Measurements from ENCODE around the gene MICAL3. TPM values are rescaled to one million over a fixed set of nuclear protein-coding genes. Genes with fewer than 3 reads are reported as not detected.

MICAL3 gene
- polyA plus RNA-seq, 1 of the 3 experiments (the other 2 are of a cell fraction) = 83.1 TPM

DNA sequence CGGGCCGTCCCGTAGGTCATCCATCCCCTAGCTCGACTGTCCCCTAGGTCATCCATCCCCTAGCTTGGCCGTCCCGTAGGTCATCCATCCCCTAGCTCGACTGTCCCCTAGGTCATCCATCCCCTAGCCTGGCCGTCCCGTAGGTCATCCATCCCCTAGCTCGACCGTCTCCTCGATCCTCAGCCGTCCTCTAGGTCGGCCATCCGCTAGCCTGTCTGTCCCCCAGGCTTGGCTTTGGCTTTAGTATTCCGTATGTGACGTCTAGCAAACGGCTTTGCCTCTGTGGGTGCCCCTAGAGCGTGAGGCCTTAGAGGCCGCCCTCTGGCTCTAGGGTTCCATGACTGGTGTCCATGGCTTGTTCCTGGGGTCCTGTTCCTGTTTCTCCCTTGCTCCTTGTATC is 209.5 kb downstream of the MICAL3 start (continued):
- TF ChIP-seq, protein P1, sequence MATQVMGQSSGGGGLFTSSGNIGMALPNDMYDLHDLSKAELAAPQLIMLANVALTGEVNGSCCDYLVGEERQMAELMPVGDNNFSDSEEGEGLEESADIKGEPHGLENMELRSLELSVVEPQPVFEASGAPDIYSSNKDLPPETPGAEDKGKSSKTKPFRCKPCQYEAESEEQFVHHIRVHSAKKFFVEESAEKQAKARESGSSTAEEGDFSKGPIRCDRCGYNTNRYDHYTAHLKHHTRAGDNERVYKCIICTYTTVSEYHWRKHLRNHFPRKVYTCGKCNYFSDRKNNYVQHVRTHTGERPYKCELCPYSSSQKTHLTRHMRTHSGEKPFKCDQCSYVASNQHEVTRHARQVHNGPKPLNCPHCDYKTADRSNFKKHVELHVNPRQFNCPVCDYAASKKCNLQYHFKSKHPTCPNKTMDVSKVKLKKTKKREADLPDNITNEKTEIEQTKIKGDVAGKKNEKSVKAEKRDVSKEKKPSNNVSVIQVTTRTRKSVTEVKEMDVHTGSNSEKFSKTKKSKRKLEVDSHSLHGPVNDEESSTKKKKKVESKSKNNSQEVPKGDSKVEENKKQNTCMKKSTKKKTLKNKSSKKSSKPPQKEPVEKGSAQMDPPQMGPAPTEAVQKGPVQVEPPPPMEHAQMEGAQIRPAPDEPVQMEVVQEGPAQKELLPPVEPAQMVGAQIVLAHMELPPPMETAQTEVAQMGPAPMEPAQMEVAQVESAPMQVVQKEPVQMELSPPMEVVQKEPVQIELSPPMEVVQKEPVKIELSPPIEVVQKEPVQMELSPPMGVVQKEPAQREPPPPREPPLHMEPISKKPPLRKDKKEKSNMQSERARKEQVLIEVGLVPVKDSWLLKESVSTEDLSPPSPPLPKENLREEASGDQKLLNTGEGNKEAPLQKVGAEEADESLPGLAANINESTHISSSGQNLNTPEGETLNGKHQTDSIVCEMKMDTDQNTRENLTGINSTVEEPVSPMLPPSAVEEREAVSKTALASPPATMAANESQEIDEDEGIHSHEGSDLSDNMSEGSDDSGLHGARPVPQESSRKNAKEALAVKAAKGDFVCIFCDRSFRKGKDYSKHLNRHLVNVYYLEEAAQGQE (IDR thresholded peaks at IDR 0.05; ENCODE audit: low read depth, low read length) = no peak
- TF ChIP-seq FOXM1 (IDR thresholded peaks at IDR 0.05; ENCODE audit: low read depth) (no peak), RAD21 (IDR thresholded peaks at IDR 0.05; ENCODE audit: low read length) (no peak)

DNA sequence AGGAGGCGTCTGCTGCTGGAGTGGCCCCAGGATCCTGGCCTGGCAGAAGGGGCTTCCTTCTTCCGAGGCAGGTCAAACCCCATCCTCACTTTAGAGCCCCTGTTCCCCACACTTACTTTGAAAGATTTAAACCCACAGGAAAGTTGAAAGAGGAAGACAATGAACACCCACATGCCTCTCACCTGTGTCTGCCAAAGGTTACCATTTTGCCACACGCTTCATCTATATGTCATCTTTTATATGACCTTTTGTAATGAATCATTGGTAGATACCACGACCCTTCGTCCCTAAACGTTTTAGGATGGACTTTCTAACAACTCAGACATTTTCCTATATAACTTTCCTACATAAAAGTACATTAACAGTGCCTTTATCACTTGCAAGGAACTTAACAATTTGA is 210.3 kb downstream of the MICAL3 start:
- Histone ChIP-seq H3K4me3 (ENCODE audit: low read depth in 2 of 2, low read length in 1 of 2) (no peak overlapping the region), H3F3A (replicated peaks; ENCODE audit: insufficient read depth) (no peaks in the 10 kb centered on the region), H2AFZ (ENCODE audit: low read depth) (no peak overlapping the region), H3K27me3 (ENCODE audit: insufficient read depth) (no peaks in the 10 kb centered on the region), H3K36me3 (replicated peaks in 1 of 2; ENCODE audit: control insufficient read depth in 1 of 2, insufficient read depth in 2 of 2, low read length in 1 of 2) (peaks cover 0 to 79% of the 10 kb centered on the region in 2 experiments), H3K79me2 (ENCODE audit: insufficient read depth) (no peaks in the 10 kb centered on the region), H3K9me3 (no peaks in the 10 kb centered on the region), H3K27ac (ENCODE audit: low read depth in 2 of 2, low read length in 1 of 2) (no peak overlapping the region), H3K4me1 (ENCODE audit: control insufficient read depth in 1 of 2, insufficient read depth in 2 of 2, low read depth in 1 of 2, low read length in 1 of 2) (no peaks in the 10 kb centered on the region), H4K20me1 (ENCODE audit: insufficient read depth) (no peaks in the 10 kb centered on the region), H3K9ac (no peak overlapping the region), H3K4me2 (no peak overlapping the region), H3K9me2 (no peaks in the 10 kb centered on the region)
- 94% methylated on average over 6 of the region's 6 CpGs for WGBS (ENCODE audit: low lambda C conversion rate)
- POLR2A ChIA-PET = no interaction called here
- CTCF ChIA-PET = interaction anchor here (1.1 to 1.3 kb wide), 2 partner anchors 16 to 262 kb away, joined by 4 read pairs; no protein-coding TSS in a partner anchor
- DNase-seq = no peak
- TF ChIP-seq, protein P2, sequence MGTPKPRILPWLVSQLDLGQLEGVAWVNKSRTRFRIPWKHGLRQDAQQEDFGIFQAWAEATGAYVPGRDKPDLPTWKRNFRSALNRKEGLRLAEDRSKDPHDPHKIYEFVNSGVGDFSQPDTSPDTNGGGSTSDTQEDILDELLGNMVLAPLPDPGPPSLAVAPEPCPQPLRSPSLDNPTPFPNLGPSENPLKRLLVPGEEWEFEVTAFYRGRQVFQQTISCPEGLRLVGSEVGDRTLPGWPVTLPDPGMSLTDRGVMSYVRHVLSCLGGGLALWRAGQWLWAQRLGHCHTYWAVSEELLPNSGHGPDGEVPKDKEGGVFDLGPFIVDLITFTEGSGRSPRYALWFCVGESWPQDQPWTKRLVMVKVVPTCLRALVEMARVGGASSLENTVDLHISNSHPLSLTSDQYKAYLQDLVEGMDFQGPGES (IDR thresholded peaks at IDR 0.05; ENCODE audit: low read depth, low read length) = no peak
- TF ChIP-seq SMC3 (IDR thresholded peaks at IDR 0.05; ENCODE audit: low read depth, low read length) (no peak), MXI1 (IDR thresholded peaks at IDR 0.05; ENCODE audit: low read depth, low read length) (no peak), RXRA (IDR thresholded peaks at IDR 0.05; ENCODE audit: borderline replicate concordance, low read depth) (no peak)
- TF ChIP-seq, protein P3, sequence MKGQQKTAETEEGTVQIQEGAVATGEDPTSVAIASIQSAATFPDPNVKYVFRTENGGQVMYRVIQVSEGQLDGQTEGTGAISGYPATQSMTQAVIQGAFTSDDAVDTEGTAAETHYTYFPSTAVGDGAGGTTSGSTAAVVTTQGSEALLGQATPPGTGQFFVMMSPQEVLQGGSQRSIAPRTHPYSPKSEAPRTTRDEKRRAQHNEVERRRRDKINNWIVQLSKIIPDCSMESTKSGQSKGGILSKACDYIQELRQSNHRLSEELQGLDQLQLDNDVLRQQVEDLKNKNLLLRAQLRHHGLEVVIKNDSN (IDR thresholded peaks at IDR 0.05; ENCODE audit: borderline replicate concordance, low read depth) = no peak

DNA sequence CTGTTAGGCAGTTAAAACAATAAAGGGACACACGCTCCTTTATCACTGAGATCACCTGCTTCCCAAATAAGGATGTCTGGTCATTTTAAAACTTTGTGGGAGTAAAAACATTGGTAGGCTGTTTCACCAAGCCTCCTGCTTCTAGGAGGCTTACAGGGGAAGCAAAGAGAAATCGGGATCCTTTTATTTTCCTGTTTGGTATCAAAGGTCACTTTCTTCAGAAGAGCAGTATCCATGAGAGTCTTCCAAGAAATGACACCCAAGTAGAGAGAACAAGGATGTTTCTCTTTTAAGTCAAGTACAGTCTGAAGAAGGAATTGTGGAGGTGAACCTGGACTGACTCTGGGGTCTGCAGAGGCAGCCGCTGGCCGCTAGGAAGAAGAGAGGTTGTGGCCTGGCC is 213.2 kb downstream of the MICAL3 start:
- Histone ChIP-seq H3K36me3 (replicated peaks in 1 of 2; ENCODE audit: control insufficient read depth in 1 of 2, insufficient read depth in 2 of 2, low read length in 1 of 2) (peaks cover 0 to 85% of the 10 kb centered on the region in 2 experiments), H3K79me2 (ENCODE audit: insufficient read depth) (no peaks in the 10 kb centered on the region), H4K20me1 (ENCODE audit: insufficient read depth) (no peaks in the 10 kb centered on the region), H3K4me3 (ENCODE audit: low read depth in 2 of 2, low read length in 1 of 2) (no peak overlapping the region), H3K27me3 (ENCODE audit: insufficient read depth) (no peaks in the 10 kb centered on the region), H3K9me2 (no peaks in the 10 kb centered on the region), H3K9me3 (no peaks in the 10 kb centered on the region), H3K4me1 (ENCODE audit: control insufficient read depth in 1 of 2, insufficient read depth in 2 of 2, low read depth in 1 of 2, low read length in 1 of 2) (no peaks in the 10 kb centered on the region), H2AFZ (ENCODE audit: low read depth) (no peak overlapping the region), H3K4me2 (no peak overlapping the region), H3F3A (replicated peaks; ENCODE audit: insufficient read depth) (no peaks in the 10 kb centered on the region), H3K27ac (ENCODE audit: low read depth in 2 of 2, low read length in 1 of 2) (no peak overlapping the region), H3K9ac (no peak overlapping the region)
- no peak for DNase-seq
- ChIA-PET POLR2A (no interaction called here), CTCF (interaction anchor here (1.1 to 2.2 kb wide), 2 partner anchors 69 to 265 kb away, joined by 5 to 6 read pairs; no protein-coding TSS in a partner anchor)
- 94% methylated on average over 4 of the region's 4 CpGs for WGBS (ENCODE audit: low lambda C conversion rate)
- no peak for TF ChIP-seq RAD21 (IDR thresholded peaks at IDR 0.05; ENCODE audit: low read length)
- TF ChIP-seq GABPA (IDR thresholded peaks at IDR 0.05; ENCODE audit: low read depth) = no peak
- TF ChIP-seq YY1 (IDR thresholded peaks at IDR 0.05; ENCODE audit: low read depth) = no peak
- TF ChIP-seq FOSL2 (IDR thresholded peaks at IDR 0.05; ENCODE audit: borderline replicate concordance, low read depth) = no peak
- TF ChIP-seq RCOR1 (IDR thresholded peaks at IDR 0.05; ENCODE audit: low read length) = no peak
- TF ChIP-seq, protein P3 (IDR thresholded peaks at IDR 0.05; ENCODE audit: borderline replicate concordance, low read depth) = no peak
- TF ChIP-seq CHD2 (IDR thresholded peaks at IDR 0.05; ENCODE audit: low read length, partially characterized antibody) = no peak
- no peak for TF ChIP-seq NFIC (IDR thresholded peaks at IDR 0.05; ENCODE audit: borderline replicate concordance)
- no peak for TF ChIP-seq MXI1 (IDR thresholded peaks at IDR 0.05; ENCODE audit: low read depth, low read length)
- no peak for TF ChIP-seq RFX5 (IDR thresholded peaks at IDR 0.05; ENCODE audit: low read length)
- TF ChIP-seq TCF12 (IDR thresholded peaks at IDR 0.05) = no peak
- no peak for TF ChIP-seq NRF1 (IDR thresholded peaks at IDR 0.05; ENCODE audit: low read depth, low read length)
- TF ChIP-seq, protein P4, sequence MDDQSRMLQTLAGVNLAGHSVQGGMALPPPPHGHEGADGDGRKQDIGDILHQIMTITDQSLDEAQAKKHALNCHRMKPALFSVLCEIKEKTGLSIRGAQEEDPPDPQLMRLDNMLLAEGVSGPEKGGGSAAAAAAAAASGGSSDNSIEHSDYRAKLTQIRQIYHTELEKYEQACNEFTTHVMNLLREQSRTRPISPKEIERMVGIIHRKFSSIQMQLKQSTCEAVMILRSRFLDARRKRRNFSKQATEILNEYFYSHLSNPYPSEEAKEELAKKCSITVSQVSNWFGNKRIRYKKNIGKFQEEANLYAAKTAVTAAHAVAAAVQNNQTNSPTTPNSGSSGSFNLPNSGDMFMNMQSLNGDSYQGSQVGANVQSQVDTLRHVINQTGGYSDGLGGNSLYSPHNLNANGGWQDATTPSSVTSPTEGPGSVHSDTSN (IDR thresholded peaks at IDR 0.05) = no peak
- TF ChIP-seq SIN3A (IDR thresholded peaks at IDR 0.05; ENCODE audit: borderline replicate concordance, low read depth, low read length) = no peak
